Activated T-helper 1 cell treated with anti-CD3 and anti-CD28 coated beads, Interleukin-12 subunit alpha, Interleukin-12 subunit beta, Interleukin-2, Interleukin-4 antibody, amounts not matched to agents 30 ng/mL and 10 ng/mL and 1 ng/mL, durations not matched to agents 14 hours and 24 hours and 36 hours (primary cell): ENCODE data around the gene TAAR9. TPM values are rescaled to one million over a fixed set of nuclear protein-coding genes. Genes with fewer than 3 reads are reported as not detected.

Experiments used
- DNase-seq: peaks from one replicate; pipeline ENCODE4 v3.0.0; 2021; ENCODE audit warnings: low spot score
- H3K27ac Mint-ChIP-seq: one replicate; pipeline ENCODE4 v1.8.0; 2021; ENCODE audit warnings: mild to moderate bottlenecking, mixed read lengths
- H3K27me3 Mint-ChIP-seq: one replicate; pipeline ENCODE4 v1.8.0; 2022; ENCODE audit warnings: mild to moderate bottlenecking, moderate library complexity, mixed read lengths; ENCODE audit not compliant: insufficient read depth
- H3K36me3 Mint-ChIP-seq: one replicate; pipeline ENCODE4 v1.8.0; 2021; ENCODE audit warnings: low read depth, mixed read lengths
- H3K4me1 Mint-ChIP-seq: one replicate; pipeline ENCODE4 v1.8.0; 2021; ENCODE audit warnings: low read depth, mixed read lengths
- H3K4me3 Mint-ChIP-seq: one replicate; pipeline ENCODE4 v1.8.0; 2021; ENCODE audit warnings: mild to moderate bottlenecking, moderate library complexity, mixed read lengths
- H3K9me3 Mint-ChIP-seq: one replicate; pipeline ENCODE4 v1.8.0; 2021; ENCODE audit warnings: mixed read lengths
- intact Hi-C: fragments of 100-400 bp; cut with micrococcal nuclease; formaldehyde crosslinking; loops from one replicate; pipeline ENCODE4 v1.15.1; 2024
- total RNA-seq: library from RNA; stranded (reverse); gene quantifications from 2 replicates; pipeline ENCODE4 v1.2.3, GENCODE V29; 2022

Gene TAAR9
- not detected in 2 replicates for total RNA-seq

- no peaks in the 10 kb centered on the region for H3K4me1 Mint-ChIP-seq
- H3K27ac Mint-ChIP-seq = no peak within 1 kb of the TSS
- no peak for DNase-seq
- no peaks in the 10 kb centered on the region for H3K36me3 Mint-ChIP-seq
- peaks cover 33% of the 10 kb centered on the region for H3K27me3 Mint-ChIP-seq
- H3K9me3 Mint-ChIP-seq = no peaks in the 10 kb centered on the region
- no peak within 1 kb of the TSS for H3K4me3 Mint-ChIP-seq
- intact Hi-C loops = no loop called here
Observed at GRCh38 chr6:132537977-132538376, at the start of gene TAAR9. Gene TAAR9 (plus strand): TSS chr6:132538277. CDS start chr6:132538290, 13 bp downstream.

GRCh38 chr6:132489376-132489775, 48.7 kb upstream of the TAAR9 start:
- no peak for DNase-seq
- no peaks in the 10 kb centered on the region for H3K27me3 Mint-ChIP-seq
- no peaks in the 10 kb centered on the region for H3K9me3 Mint-ChIP-seq
- peaks cover 2% of the 10 kb centered on the region for H3K36me3 Mint-ChIP-seq
- H3K4me1 Mint-ChIP-seq = peaks cover 7% of the 10 kb centered on the region
- H3K27ac Mint-ChIP-seq = no peak overlapping the region
- H3K4me3 Mint-ChIP-seq = no peak overlapping the region
- intact Hi-C loops = loop anchor here (5.0 kb wide), 1 partner anchor 572 kb away; no protein-coding TSS in a partner anchor

- no peak overlapping the region for H3K27ac Mint-ChIP-seq
- H3K4me1 Mint-ChIP-seq = peaks cover 14% of the 10 kb centered on the region
- no peak overlapping the region for H3K4me3 Mint-ChIP-seq
- no peak for DNase-seq
- no peaks in the 10 kb centered on the region for H3K9me3 Mint-ChIP-seq
- H3K27me3 Mint-ChIP-seq = no peaks in the 10 kb centered on the region
- intact Hi-C loops = no loop called here
- peaks cover 8% of the 10 kb centered on the region for H3K36me3 Mint-ChIP-seq
Observed at GRCh38 chr6:132490024-132490423, 48.1 kb upstream of the TAAR9 start.

GRCh38 chr6:132490478-132491204, 47.4 kb upstream of the TAAR9 start:
- peaks cover 9% of the 10 kb centered on the region for H3K36me3 Mint-ChIP-seq
- H3K27ac Mint-ChIP-seq = no peak overlapping the region
- no peak for DNase-seq
- H3K4me3 Mint-ChIP-seq = no peak overlapping the region
- no peaks in the 10 kb centered on the region for H3K27me3 Mint-ChIP-seq
- no peaks in the 10 kb centered on the region for H3K9me3 Mint-ChIP-seq
- peaks cover 20% of the 10 kb centered on the region for H3K4me1 Mint-ChIP-seq
- intact Hi-C loops = no loop called here

- no peak for DNase-seq
- intact Hi-C loops = no loop called here
- H3K27me3 Mint-ChIP-seq = no peaks in the 10 kb centered on the region
Observed at GRCh38 chr6:132491303-132491702, 46.8 kb upstream of the TAAR9 start.

GRCh38 chr6:132491881-132492280, 46.2 kb upstream of the TAAR9 start:
- Mint-ChIP-seq H3K27me3 (no peaks in the 10 kb centered on the region), H3K4me1 (peaks cover 30% of the 10 kb centered on the region), H3K36me3 (peaks cover 9% of the 10 kb centered on the region), H3K27ac (no peak overlapping the region), H3K9me3 (no peaks in the 10 kb centered on the region), H3K4me3 (no peak overlapping the region)
- intact Hi-C loops = no loop called here
- no peak for DNase-seq

More at GRCh38 chr6:132491303-132491702, 46.8 kb upstream of the TAAR9 start:
- H3K4me1 Mint-ChIP-seq = peaks cover 27% of the 10 kb centered on the region
- H3K9me3 Mint-ChIP-seq = no peaks in the 10 kb centered on the region
- H3K4me3 Mint-ChIP-seq = no peak overlapping the region
- H3K27ac Mint-ChIP-seq = no peak overlapping the region
- peaks cover 9% of the 10 kb centered on the region for H3K36me3 Mint-ChIP-seq

GRCh38 chr6:132494954-132495353, 43.1 kb upstream of the TAAR9 start:
- Mint-ChIP-seq H3K27me3 (no peaks in the 10 kb centered on the region), H3K4me1 (peaks cover 27% of the 10 kb centered on the region), H3K4me3 (no peak overlapping the region), H3K9me3 (no peaks in the 10 kb centered on the region), H3K27ac (no peak overlapping the region), H3K36me3 (peaks cover 25% of the 10 kb centered on the region)
- intact Hi-C loops = loop anchor here (1.0 to 5.0 kb wide), 2 partner anchors 18 to 128 kb away; partner anchors contain the start of gene STX7
- no peak for DNase-seq

GRCh38 chr6:132495604-132496079, 42.4 kb upstream of the TAAR9 start:
- Mint-ChIP-seq H3K27ac (peak overlapping the region; percentile 25), H3K36me3 (peaks cover 31% of the 10 kb centered on the region), H3K9me3 (no peaks in the 10 kb centered on the region), H3K4me1 (peaks cover 33% of the 10 kb centered on the region), H3K27me3 (no peaks in the 10 kb centered on the region), H3K4me3 (no peak overlapping the region)
- DNase-seq = no peak
- intact Hi-C loops = loop anchor here (1.0 to 5.0 kb wide), 2 partner anchors 18 to 128 kb away; partner anchors contain the start of gene STX7

- Mint-ChIP-seq H3K27ac (no peak overlapping the region), H3K4me3 (no peak overlapping the region), H3K36me3 (peaks cover 35% of the 10 kb centered on the region), H3K4me1 (peaks cover 33% of the 10 kb centered on the region), H3K9me3 (no peaks in the 10 kb centered on the region), H3K27me3 (no peaks in the 10 kb centered on the region)
- no peak for DNase-seq
- intact Hi-C loops = loop anchor here (5.0 kb wide), 1 partner anchor 129 kb away; no protein-coding TSS in a partner anchor
Observed at GRCh38 chr6:132496519-132497180, 41.4 kb upstream of the TAAR9 start.

- DNase-seq = no peak
- Mint-ChIP-seq H3K4me3 (no peak overlapping the region), H3K9me3 (no peaks in the 10 kb centered on the region), H3K27me3 (no peaks in the 10 kb centered on the region), H3K27ac (no peak overlapping the region), H3K36me3 (peaks cover 37% of the 10 kb centered on the region), H3K4me1 (peaks cover 33% of the 10 kb centered on the region)
- intact Hi-C loops = loop anchor here (5.0 kb wide), 1 partner anchor 131 kb away; no protein-coding TSS in a partner anchor
Observed at GRCh38 chr6:132498638-132499037, 39.4 kb upstream of the TAAR9 start.

GRCh38 chr6:132499757-132500156, 38.3 kb upstream of the TAAR9 start:
- peaks cover 27% of the 10 kb centered on the region for H3K4me1 Mint-ChIP-seq
- peaks cover 32% of the 10 kb centered on the region for H3K36me3 Mint-ChIP-seq
- H3K4me3 Mint-ChIP-seq = no peak overlapping the region
- H3K27me3 Mint-ChIP-seq = no peaks in the 10 kb centered on the region
- no peaks in the 10 kb centered on the region for H3K9me3 Mint-ChIP-seq
- no peak for DNase-seq
- no peak overlapping the region for H3K27ac Mint-ChIP-seq
- intact Hi-C loops = loop anchor here (5.0 kb wide), 1 partner anchor 132 kb away; no protein-coding TSS in a partner anchor

- intact Hi-C loops = no loop called here
- H3K36me3 Mint-ChIP-seq = peaks cover 14% of the 10 kb centered on the region
- no peaks in the 10 kb centered on the region for H3K9me3 Mint-ChIP-seq
- H3K4me1 Mint-ChIP-seq = peaks cover 7% of the 10 kb centered on the region
- no peak for DNase-seq
- no peak overlapping the region for H3K27ac Mint-ChIP-seq
- no peaks in the 10 kb centered on the region for H3K27me3 Mint-ChIP-seq
- no peak overlapping the region for H3K4me3 Mint-ChIP-seq
Observed at GRCh38 chr6:132504757-132505156, 33.3 kb upstream of the TAAR9 start.

- Mint-ChIP-seq H3K27me3 (no peaks in the 10 kb centered on the region), H3K9me3 (no peaks in the 10 kb centered on the region), H3K27ac (no peak overlapping the region), H3K4me3 (no peak overlapping the region), H3K36me3 (peaks cover 10% of the 10 kb centered on the region), H3K4me1 (peaks cover 3% of the 10 kb centered on the region)
- no peak for DNase-seq
- intact Hi-C loops = no loop called here
Observed at GRCh38 chr6:132505158-132505557, 32.9 kb upstream of the TAAR9 start.
